Neural progenitor cell (in vitro differentiated cells): Measurements from ENCODE around the gene KANSL1L. TPM values are rescaled to one million over a fixed set of nuclear protein-coding genes. Genes with fewer than 3 reads are reported as not detected.

Experiments used
- DNase-seq: peaks from one replicate; pipeline ENCODE4 v3.0.0-alpha.2; 2016; ENCODE audit warnings: low spot score
- H2AFZ ChIP-seq: fragments of 200-600 bp; sonication (generic); replicated peaks from 2 replicates; pipeline ENCODE4 v1.6.1; 2016; ENCODE audit warnings: antibody characterized with exemption
- H3F3A ChIP-seq: fragments of 200-600 bp; sonication (generic); 2 replicates; pipeline ENCODE4 v1.6.1; 2016; ENCODE audit warnings: antibody characterized with exemption, low read depth
- H3K27ac ChIP-seq: fragments of 200-600 bp; sonication (generic); 2 replicates; pipeline ENCODE4 v1.5.1; 2016; ENCODE audit warnings: mild to moderate bottlenecking
- H3K27me3 ChIP-seq: fragments of 200-600 bp; sonication (generic); 2 replicates; pipeline ENCODE4 v1.6.1; 2016; ENCODE audit warnings: mild to moderate bottlenecking, moderate library complexity
- H3K36me3 ChIP-seq: fragments of 200-600 bp; sonication (generic); 2 replicates; pipeline ENCODE4 v1.5.1; 2016
- H3K4me1 ChIP-seq: fragments of 200-600 bp; sonication (generic); 2 replicates; pipeline ENCODE4 v1.6.1; 2016; ENCODE audit warnings: mixed run types
- H3K4me2 ChIP-seq: fragments of 200-600 bp; sonication (generic); 2 replicates; pipeline ENCODE4 v1.6.1; 2016
- H3K4me3 ChIP-seq: fragments of 200-600 bp; sonication (generic); 2 replicates; pipeline ENCODE4 v1.5.1; 2016
- H3K79me2 ChIP-seq: fragments of 200-600 bp; sonication (generic); 2 replicates; pipeline ENCODE4 v1.6.1; 2016; ENCODE audit warnings: low read depth
- H3K9ac ChIP-seq: fragments of 200-600 bp; sonication (generic); 2 replicates; pipeline ENCODE4 v1.6.1; 2016
- H3K9me3 ChIP-seq: fragments of 200-600 bp; sonication (generic); 2 replicates; pipeline ENCODE4 v1.5.1; 2016; ENCODE audit warnings: low read depth
- H4K20me1 ChIP-seq: fragments of 200-600 bp; sonication (generic); 2 replicates; pipeline ENCODE4 v1.6.1; 2016; ENCODE audit warnings: low read depth
- H3K27ac Mint-ChIP-seq: 3 replicates; pipeline ENCODE4 v1.8.0; 2021; ENCODE audit warnings: mixed read lengths
- H3K27me3 Mint-ChIP-seq: 2 replicates; pipeline ENCODE4 v1.8.0; 2022; ENCODE audit warnings: low read depth, mild to moderate bottlenecking, inconsistent platforms, moderate library complexity, mixed read lengths; ENCODE audit not compliant: insufficient read depth
- H3K36me3 Mint-ChIP-seq: 3 replicates; pipeline ENCODE4 v1.8.0; 2021; ENCODE audit warnings: mixed read lengths
- H3K4me1 Mint-ChIP-seq: 3 replicates; pipeline ENCODE4 v1.8.0; 2021; ENCODE audit warnings: mixed read lengths
- H3K4me3 Mint-ChIP-seq: 3 replicates; pipeline ENCODE4 v1.8.0; 2021; ENCODE audit warnings: mild to moderate bottlenecking, moderate library complexity, mixed read lengths
- H3K9me3 Mint-ChIP-seq: 3 replicates; pipeline ENCODE4 v1.8.0; 2020; ENCODE audit warnings: mixed read lengths
- EZH2 ChIP-seq: fragments of 200-600 bp; sonication (generic); IDR thresholded peaks from 2 replicates; pipeline ENCODE4 v1.6.1; 2017; ENCODE audit warnings: antibody characterized with exemption, mild to moderate bottlenecking, moderate library complexity
- EZH2phosphoT487 ChIP-seq: fragments of 200-600 bp; sonication (generic); IDR thresholded peaks from 2 replicates; pipeline ENCODE4 v1.6.1; 2017; ENCODE audit warnings: antibody characterized with exemption
- total RNA-seq: library from RNA; depleted of rRNA; stranded (reverse); fragments of >200 nt; gene quantifications from 2 replicates; pipeline ENCODE4 v1.2.3, GENCODE V29; 2015; ENCODE audit warnings: low replicate concordance
- TF ChIP-seq, protein P1 (sequence below): fragments of 200-600 bp; sonication (generic); IDR thresholded peaks from 2 replicates; pipeline ENCODE4 v1.5.1; 2017; ENCODE audit warnings: antibody characterized with exemption, mild to moderate bottlenecking

Gene KANSL1L, protein sequence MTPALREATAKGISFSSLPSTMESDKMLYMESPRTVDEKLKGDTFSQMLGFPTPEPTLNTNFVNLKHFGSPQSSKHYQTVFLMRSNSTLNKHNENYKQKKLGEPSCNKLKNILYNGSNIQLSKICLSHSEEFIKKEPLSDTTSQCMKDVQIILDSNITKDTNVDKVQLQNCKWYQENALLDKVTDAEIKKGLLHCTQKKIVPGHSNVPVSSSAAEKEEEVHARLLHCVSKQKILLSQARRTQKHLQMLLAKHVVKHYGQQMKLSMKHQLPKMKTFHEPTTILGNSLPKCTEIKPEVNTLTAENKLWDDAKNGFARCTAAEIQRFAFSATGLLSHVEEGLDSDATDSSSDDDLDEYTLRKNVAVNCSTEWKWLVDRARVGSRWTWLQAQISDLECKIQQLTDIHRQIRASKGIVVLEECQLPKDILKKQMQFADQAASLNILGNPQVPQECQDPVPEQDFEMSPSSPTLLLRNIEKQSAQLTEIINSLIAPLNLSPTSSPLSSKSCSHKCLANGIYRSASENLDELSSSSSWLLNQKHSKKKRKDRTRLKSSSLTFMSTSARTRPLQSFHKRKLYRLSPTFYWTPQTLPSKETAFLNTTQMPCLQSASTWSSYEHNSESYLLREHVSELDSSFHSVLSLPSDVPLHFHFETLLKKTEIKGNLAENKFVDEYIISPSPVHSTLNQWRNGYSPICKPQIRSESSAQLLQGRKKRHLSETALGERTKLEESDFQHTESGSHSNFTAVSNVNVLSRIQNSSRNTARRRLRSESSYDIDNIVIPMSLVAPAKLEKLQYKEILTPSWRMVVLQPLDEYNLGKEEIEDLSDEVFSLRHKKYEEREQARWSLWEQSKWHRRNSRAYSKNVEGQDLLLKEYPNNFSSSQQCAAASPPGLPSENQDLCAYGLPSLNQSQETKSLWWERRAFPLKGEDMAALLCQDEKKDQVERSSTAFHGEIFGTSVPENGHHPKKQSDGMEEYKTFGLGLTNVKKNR
- total RNA-seq = 31.2 and 51.8 TPM in 2 replicates

DNA sequence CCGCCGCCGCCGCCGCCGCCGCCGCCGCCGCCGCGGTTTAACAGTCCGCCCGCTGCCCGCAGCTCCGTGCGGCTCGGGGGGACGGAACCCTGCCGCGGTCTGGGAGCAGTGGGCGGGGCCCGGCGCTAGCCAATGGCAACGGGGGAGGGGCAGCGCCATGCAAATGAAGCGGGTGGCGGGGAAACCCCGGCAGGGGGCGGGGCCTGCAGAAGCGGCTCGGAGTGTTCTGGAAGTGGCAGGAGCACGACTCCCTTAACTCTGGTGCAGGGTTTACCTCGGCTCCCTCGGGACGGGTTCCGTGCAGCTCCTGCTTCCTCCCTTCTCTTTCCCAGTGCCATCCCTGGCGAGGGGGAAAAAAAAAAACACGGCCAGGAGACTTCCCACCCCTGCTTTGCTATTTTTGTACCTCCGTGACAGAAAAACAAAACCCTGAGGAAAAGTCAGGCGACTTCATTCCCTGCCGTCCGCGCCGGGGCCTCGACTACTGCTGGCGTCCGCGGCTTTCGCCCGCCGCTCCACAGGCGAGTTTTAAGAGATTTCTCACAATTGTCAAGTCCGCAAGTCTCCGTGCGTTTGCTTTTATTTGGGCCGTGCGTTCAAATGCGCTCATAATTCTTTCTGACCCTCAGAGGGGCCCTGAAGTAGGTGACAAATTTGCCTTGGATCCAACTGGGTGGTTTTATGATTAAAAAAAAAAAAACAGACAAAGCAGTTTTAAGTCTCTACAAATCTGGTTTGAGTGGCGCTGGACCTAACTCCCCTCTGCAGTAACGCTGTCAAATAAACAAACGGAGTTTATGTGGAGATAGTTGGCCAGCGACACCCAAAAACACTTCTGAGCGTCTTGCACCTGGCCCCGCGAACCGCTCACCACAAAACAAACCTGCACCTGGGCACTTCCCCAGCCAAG lies at the start of gene KANSL1L:
Gene KANSL1L (minus strand): TSS at position 101 of the 910 bp plus-strand sequence. CDS start 16,827 bp downstream, outside the sequence.
- no peaks in the 10 kb centered on the region for H3K9me3 Mint-ChIP-seq
- Histone ChIP-seq H3K9me3 (no peaks in the 10 kb centered on the region), H3K4me3 (peak within 1 kb of the TSS; percentile 83), H3K4me2 (peak within 1 kb of the TSS; percentile 89), H4K20me1 (no peaks in the 10 kb centered on the region), H3K79me2 (peaks cover 39% of the 10 kb centered on the region), H3K9ac (peak within 1 kb of the TSS; percentile 84), H2AFZ (peak within 1 kb of the TSS; percentile 98), H3K27ac (peak within 1 kb of the TSS; percentile 96), H3K4me1 (peaks cover 22% of the 10 kb centered on the region), H3F3A (peaks cover 23% of the 10 kb centered on the region), H3K27me3 (peaks cover 5% of the 10 kb centered on the region), H3K36me3 (no peaks in the 10 kb centered on the region)
- TF ChIP-seq EZH2 = no peak
- TF ChIP-seq, protein P1, sequence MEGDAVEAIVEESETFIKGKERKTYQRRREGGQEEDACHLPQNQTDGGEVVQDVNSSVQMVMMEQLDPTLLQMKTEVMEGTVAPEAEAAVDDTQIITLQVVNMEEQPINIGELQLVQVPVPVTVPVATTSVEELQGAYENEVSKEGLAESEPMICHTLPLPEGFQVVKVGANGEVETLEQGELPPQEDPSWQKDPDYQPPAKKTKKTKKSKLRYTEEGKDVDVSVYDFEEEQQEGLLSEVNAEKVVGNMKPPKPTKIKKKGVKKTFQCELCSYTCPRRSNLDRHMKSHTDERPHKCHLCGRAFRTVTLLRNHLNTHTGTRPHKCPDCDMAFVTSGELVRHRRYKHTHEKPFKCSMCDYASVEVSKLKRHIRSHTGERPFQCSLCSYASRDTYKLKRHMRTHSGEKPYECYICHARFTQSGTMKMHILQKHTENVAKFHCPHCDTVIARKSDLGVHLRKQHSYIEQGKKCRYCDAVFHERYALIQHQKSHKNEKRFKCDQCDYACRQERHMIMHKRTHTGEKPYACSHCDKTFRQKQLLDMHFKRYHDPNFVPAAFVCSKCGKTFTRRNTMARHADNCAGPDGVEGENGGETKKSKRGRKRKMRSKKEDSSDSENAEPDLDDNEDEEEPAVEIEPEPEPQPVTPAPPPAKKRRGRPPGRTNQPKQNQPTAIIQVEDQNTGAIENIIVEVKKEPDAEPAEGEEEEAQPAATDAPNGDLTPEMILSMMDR = no peak
- no peak for TF ChIP-seq EZH2phosphoT487
- H3K36me3 Mint-ChIP-seq = no peaks in the 10 kb centered on the region
- DNase-seq = peak; percentile 99
- H3K27ac Mint-ChIP-seq = peak within 1 kb of the TSS; percentile 90
- peaks cover 20% of the 10 kb centered on the region for H3K4me1 Mint-ChIP-seq
- peaks cover 2% of the 10 kb centered on the region for H3K27me3 Mint-ChIP-seq
- peak within 1 kb of the TSS; percentile 95 for H3K4me3 Mint-ChIP-seq

DNA sequence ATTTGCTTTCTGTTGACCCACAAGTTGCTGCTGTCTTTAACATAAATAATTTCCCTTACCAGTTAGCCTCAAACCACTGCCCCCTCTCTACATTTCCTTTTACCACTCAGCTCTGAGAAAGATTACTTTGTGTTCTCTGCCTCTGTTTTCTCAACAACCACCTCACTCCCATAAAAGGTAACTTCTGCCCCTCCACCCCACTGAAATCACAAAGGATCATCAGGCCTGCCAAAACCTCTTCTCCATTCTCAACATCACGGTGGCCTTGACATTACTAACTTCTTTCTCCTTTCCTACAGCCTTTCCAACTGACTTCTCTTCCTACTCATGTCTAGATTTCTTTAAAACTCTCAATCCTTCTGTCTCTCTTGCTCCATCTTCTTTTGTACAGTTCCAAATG lies 43.9 kb upstream of the KANSL1L start:
- no peaks in the 10 kb centered on the region for H3K9me3 ChIP-seq
- H3K4me1 ChIP-seq = no peaks in the 10 kb centered on the region
- H3K9ac ChIP-seq = no peak overlapping the region
- no peak overlapping the region for H3K4me3 ChIP-seq
- H3K4me1 Mint-ChIP-seq = no peaks in the 10 kb centered on the region
- no peak overlapping the region for H3K4me2 ChIP-seq
- TF ChIP-seq EZH2phosphoT487 = no peak
- TF ChIP-seq, protein P1 = no peak
- TF ChIP-seq EZH2 = no peak
- no peaks in the 10 kb centered on the region for H3K27me3 ChIP-seq
- peak overlapping the region; percentile 36 for H2AFZ ChIP-seq
- H4K20me1 ChIP-seq = no peaks in the 10 kb centered on the region
- H3K27me3 Mint-ChIP-seq = no peaks in the 10 kb centered on the region
- H3K36me3 ChIP-seq = no peaks in the 10 kb centered on the region
- H3K27ac Mint-ChIP-seq = no peak overlapping the region
- no peak for DNase-seq
- H3K79me2 ChIP-seq = no peaks in the 10 kb centered on the region
- no peaks in the 10 kb centered on the region for H3F3A ChIP-seq
- no peak overlapping the region for H3K27ac ChIP-seq
- H3K4me3 Mint-ChIP-seq = no peak overlapping the region
- no peaks in the 10 kb centered on the region for H3K9me3 Mint-ChIP-seq
- H3K36me3 Mint-ChIP-seq = no peaks in the 10 kb centered on the region

DNA sequence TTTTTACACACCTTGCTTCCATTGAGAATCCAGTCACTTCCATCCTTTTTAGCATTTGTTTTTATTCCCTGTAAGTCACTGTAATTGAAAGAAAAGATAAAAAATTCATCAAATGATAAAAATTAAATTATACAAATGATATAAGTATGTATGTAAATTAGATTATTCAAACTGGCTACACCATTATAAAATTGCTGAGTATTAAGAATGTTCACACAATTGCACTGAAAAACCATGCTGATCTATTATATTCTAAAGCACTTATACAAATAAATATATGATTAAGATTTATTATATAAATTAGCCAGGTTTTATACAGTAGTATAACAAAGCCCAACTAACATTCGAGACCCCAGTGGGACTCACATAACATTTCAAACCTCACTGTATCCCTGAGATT lies 39.0 kb upstream of the KANSL1L start:
- Histone ChIP-seq H3K9me3 (no peaks in the 10 kb centered on the region), H3K4me3 (no peak overlapping the region), H3K79me2 (no peaks in the 10 kb centered on the region), H2AFZ (no peak overlapping the region), H3K27ac (no peak overlapping the region), H3K9ac (no peak overlapping the region), H3K27me3 (no peaks in the 10 kb centered on the region), H3K4me1 (no peaks in the 10 kb centered on the region), H3F3A (no peaks in the 10 kb centered on the region), H4K20me1 (no peaks in the 10 kb centered on the region), H3K4me2 (no peak overlapping the region), H3K36me3 (no peaks in the 10 kb centered on the region)
- H3K4me3 Mint-ChIP-seq = no peak overlapping the region
- no peaks in the 10 kb centered on the region for H3K4me1 Mint-ChIP-seq
- no peak for DNase-seq
- no peak for TF ChIP-seq EZH2
- TF ChIP-seq, protein P1 = no peak
- no peak for TF ChIP-seq EZH2phosphoT487
- no peak overlapping the region for H3K27ac Mint-ChIP-seq
- H3K9me3 Mint-ChIP-seq = no peaks in the 10 kb centered on the region
- H3K27me3 Mint-ChIP-seq = no peaks in the 10 kb centered on the region
- H3K36me3 Mint-ChIP-seq = no peaks in the 10 kb centered on the region
